Fibroblast of lung (primary cell): ENCODE data around the gene AFF2.

Experiments used
- CTCF ChIP-seq, 2 donors: IDR thresholded peaks in 1 of 2; conservative IDR thresholded peaks in 1 of 2; 1 replicate in 1 of 2; 2 replicates in 1 of 2; pipeline ENCODE4 v1.5.1; 2011 to 2012; ENCODE audit warnings: low read length in 2 of 2, control low read depth in 1 of 2, inconsistent platforms in 1 of 2, low read depth in 1 of 2, mild to moderate bottlenecking in 1 of 2
- EZH2 ChIP-seq: IDR thresholded peaks from 2 replicates; pipeline ENCODE4 v1.5.1; 2012; ENCODE audit warnings: low read length, control low read depth, mild to moderate bottlenecking; ENCODE audit errors: missing control alignments

- TF ChIP-seq CTCF (conservative IDR thresholded peaks at IDR 0.05 in 1 of 2, IDR thresholded peaks at IDR 0.05 in 1 of 2; ENCODE audit: low read depth in 1 of 2, low read length in 2 of 2) (no peak), EZH2 (no peak)
Measured at GRCh38 chrX:148813967-148814366, 313.6 kb downstream of the AFF2 start.
